ENCODE measurements around the gene ABCB6.

ABCB6 gene

DNA sequence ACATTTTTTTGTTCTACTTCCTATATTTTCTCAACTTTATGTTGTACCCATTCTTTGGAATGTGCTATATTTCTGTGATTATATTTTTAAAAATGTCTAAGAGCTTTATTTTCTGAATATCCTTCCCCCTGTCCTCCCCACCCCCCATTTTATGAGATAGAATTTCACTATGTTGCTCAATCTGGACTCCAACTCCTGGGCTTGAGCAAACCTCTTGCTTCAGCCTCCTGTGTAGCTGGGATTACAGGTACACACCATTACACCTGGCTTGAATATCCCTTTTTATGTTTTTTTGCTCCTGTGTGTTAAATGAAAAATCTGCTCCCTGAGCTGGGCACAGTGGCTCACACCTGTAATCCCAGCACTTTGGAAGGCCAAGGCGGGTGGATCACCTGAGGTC, 21.4 kb downstream of the ABCB6 start:
- in situ Hi-C loops (cut with HindIII; ENCODE audit: low sequenced_read_pairs): no loop called here

GRCh38 chr2:219186754-219187456, 31.9 kb downstream of the ABCB6 start:
- in situ Hi-C loops (cut with HindIII; ENCODE audit: low sequenced_read_pairs): no loop called here

DNA sequence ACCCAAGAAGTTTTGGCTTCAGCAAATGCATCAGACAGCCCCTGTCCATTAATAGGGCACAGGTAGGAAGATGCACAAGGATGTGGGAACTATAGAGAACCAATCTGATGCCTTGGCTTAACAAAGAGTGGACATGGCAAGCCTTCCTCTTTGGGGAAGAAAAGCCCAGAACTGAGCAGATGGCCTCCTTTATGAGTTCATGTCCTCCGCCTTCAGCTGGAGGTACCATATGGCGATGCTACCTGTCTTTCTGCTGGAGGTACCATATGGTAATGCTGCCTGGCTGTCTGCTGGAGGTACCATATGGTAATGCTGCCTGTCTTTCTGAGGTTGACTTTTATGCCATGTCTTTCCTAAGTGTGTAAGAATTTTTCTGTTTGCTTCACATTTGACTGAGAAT, 34.6 kb downstream of the ABCB6 start:
- in situ Hi-C loops (cut with HindIII; ENCODE audit: low sequenced_read_pairs): no loop called here

GRCh38 chr2:219183151-219183772, 35.5 kb downstream of the ABCB6 start:
- in situ Hi-C loops (cut with HindIII; ENCODE audit: low sequenced_read_pairs): no loop called here

DNA sequence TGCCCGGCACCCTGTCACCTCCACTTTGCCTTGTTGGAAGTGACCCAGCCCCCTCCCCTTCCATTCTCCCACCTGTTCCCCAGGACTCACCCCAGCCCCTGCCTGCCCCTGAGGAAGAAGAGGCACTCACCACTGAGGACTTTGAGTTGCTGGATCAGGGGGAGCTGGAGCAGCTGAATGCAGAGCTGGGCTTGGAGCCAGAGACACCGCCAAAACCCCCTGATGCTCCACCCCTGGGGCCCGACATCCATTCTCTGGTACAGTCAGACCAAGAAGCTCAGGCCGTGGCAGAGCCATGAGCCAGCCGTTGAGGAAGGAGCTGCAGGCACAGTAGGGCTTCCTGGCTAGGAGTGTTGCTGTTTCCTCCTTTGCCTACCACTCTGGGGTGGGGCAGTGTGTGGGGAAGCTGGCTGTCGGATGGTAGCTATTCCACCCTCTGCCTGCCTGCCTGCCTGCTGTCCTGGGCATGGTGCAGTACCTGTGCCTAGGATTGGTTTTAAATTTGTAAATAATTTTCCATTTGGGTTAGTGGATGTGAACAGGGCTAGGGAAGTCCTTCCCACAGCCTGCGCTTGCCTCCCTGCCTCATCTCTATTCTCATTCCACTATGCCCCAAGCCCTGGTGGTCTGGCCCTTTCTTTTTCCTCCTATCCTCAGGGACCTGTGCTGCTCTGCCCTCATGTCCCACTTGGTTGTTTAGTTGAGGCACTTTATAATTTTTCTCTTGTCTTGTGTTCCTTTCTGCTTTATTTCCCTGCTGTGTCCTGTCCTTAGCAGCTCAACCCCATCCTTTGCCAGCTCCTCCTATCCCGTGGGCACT, 36.2 kb downstream of the ABCB6 start:
- in situ Hi-C loops (cut with HindIII; ENCODE audit: low sequenced_read_pairs): no loop called here

DNA sequence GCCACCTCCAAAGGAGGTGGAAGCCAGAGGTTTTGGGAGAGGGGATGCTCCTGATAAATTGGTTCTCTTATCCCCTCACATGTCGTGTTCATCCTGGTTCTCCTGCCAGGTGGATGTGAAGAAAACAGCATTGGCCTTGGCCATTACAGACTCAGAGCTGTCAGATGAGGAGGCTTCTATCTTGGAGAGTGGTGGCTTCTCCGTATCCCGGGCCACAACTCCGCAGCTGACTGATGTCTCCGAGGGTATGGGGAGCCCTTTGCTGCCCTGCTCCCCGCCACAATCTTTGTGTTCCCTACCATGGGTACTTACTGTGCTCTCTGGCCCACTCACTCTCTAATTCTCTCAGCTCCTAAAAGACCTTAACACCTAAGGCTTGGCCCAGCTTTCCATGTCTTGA, 37.2 kb downstream of the ABCB6 start:
- in situ Hi-C loops (cut with HindIII; ENCODE audit: low sequenced_read_pairs): no loop called here

GRCh38 chr2:219180961-219181360, 37.8 kb downstream of the ABCB6 start:
- in situ Hi-C loops (cut with HindIII; ENCODE audit: low sequenced_read_pairs): no loop called here

- in situ Hi-C loops (cut with HindIII; ENCODE audit: low sequenced_read_pairs): no loop called here
Observed at GRCh38 chr2:219179601-219180465, 38.9 kb downstream of the ABCB6 start.

DNA sequence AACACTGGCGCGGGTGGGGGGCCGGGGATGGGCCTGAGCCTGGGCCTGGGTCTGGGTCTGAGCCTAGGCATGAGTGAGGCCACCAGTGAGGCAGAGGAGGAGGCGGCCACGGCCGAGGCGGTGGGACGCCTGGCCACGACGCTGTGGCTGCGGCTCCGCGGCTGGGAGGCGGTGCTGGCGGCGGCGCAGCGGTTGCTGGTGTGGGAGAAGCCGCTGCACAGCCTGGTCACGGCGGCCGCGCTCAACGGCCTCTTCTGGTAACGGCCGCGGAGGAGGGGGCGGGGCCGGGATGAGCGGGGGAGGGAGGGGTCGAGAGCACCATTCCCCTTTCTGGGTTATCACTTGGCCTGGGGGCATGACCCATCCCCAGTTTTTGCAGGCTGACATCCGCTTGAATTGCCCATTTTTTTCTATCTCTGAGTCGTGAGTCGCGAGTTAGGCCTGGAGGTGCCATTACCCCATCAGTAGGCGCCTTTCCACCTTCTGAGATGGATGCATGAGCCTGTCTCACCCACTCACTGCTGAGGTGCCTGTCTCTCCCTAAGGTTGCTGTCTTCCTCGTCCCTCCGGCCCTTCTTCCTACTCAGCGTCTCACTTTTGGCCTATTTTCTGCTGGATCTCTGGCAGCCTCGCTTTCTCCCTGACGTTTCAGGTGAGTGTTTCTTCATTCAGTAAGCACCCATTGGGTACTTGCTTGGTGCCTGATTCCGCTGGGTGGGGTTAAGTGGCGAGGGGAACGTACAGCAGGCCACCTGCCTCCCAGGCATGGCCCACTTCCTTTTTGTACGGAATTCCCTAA, 40.2 kb downstream of the ABCB6 start:
- in situ Hi-C loops (cut with HindIII; ENCODE audit: low sequenced_read_pairs): no loop called here

- in situ Hi-C loops (cut with HindIII; ENCODE audit: low sequenced_read_pairs): no loop called here
Observed at GRCh38 chr2:219177552-219178376, 41.0 kb downstream of the ABCB6 start, which contains the start of gene RETREG2. Gene RETREG2 (plus strand): TSS chr2:219178275. CDS start chr2:219178353, 78 bp downstream.

DNA sequence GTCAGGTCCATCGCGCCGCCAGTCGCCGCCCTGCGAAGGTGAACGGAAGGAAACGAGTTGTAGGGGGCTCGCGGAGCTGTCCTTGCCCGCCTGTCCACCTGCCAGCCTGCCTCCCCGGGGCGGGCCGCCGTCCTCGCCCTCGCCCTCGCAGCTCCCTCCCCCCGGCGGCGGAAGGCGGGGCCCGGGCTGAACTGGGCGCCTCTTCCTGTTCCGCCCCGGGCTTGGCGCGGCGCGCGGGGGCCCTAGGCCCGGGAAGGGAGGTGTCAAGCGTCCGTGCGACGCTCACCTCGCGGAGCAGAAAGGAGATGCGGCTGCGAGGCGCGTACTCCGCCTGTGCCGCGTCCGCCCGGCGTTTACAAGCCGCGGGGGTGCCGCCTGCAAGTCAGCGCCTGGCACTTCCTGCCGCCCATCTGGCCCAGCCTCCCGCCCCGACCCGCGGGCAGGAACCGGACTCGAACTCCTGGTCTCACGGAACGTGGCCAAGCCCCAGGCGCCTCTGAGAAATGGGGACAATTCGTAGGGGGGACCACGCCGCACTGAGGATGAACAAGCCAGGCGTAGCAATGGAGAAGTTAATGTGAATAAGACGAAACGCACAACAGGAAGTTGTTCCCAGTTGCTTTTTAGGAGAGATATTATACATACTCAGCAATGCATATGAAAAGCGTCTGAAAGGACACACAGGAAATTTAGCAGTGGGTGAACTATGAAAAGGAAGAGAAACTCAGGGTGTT, 41.8 kb downstream of the ABCB6 start, which contains the start of gene CNPPD1:
TSS of gene CNPPD1 (minus strand) at position 108 of the 734 bp plus-strand sequence. CDS start at position 11, 97 bp downstream.
- in situ Hi-C loops (cut with HindIII; ENCODE audit: low sequenced_read_pairs): no loop called here

DNA sequence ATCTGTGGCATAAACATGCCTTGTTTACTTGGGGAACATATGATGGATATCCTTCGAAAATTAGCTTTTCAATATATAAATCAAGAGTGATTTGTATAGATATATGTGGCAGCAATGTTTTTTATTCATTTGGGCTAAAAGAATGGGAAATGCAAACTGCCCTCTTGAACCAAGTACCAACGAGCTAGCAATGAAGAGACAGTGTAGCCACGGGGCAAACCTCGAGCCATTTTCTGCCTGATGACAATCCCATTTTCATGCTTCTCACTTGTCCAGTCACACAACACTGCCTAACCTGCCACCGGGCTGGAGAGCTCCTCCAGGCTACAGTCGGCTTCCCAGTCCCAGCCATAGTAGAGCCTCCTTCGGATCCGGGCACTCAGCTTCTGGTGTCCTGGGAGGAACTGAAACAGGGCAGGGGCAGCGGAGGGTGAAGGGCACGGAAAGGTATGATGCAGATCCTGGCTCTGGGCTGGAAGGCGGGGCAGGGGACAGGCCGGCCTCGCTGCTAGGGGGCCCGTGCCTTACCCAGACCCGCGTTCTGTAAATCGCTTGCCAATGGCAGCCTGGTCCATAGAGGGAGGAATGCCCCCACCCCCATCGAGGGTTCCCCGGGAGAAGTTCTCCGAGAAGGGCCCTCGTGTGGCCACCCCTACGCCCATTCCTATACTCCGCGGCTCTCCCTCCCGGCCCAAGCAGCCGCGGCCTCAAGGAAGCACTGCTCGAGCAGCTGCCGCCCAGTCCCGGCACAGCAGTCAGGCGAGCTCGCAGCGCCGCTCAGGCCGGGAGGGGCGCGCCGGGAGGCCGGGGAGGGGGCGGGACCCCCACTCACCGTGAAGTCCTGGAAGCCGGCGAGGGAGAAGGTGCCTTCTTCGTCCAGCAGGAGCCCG, 42.6 kb downstream of the ABCB6 start:
- in situ Hi-C loops (cut with HindIII; ENCODE audit: low sequenced_read_pairs): no loop called here

- in situ Hi-C loops (cut with HindIII; ENCODE audit: low sequenced_read_pairs): no loop called here
Observed at GRCh38 chr2:219175486-219175885, 43.3 kb downstream of the ABCB6 start.

DNA sequence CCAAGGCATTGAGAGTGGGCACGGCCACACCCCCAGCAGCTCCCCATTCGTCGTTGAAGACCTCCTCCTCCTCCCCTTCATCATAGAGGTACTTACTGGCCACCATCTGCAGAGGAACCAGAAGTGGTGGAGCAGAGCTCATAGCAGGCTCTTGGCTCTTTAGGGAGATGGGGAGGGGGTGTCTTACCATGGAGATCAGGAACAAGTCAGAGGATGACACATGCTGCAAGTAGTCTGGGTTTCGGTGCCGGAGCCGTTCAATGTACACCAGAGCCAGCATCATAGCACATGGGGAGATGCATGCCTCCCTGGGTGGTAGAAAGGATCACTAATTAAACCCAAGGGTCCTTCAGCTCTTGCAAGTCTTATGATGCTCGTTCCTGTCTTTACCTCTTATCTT, 44.0 kb downstream of the ABCB6 start:
- in situ Hi-C loops (cut with HindIII; ENCODE audit: low sequenced_read_pairs): no loop called here

- in situ Hi-C loops (cut with HindIII; ENCODE audit: low sequenced_read_pairs): no loop called here
Observed at GRCh38 chr2:219174146-219174545, 44.6 kb downstream of the ABCB6 start.

GRCh38 chr2:219173176-219173575, 45.6 kb downstream of the ABCB6 start:
- in situ Hi-C loops (cut with HindIII; ENCODE audit: low sequenced_read_pairs): no loop called here
